Stimulated activated memory B cell treated with anti-CD40 and anti-IgM and Interleukin-4, amounts not matched to agents 10 μg/mL and 1 μg/mL and 100 μg/mL, for 72 hours (primary cell): Measurements from ENCODE around the gene ZNHIT3.

ENCODE experiments used
- ATAC-seq: fragments of 150-1000 bp; cut with Tn5 transposase; 2 replicates; pipeline ENCODE4 v1.10.0; 2021
- H3K27ac Mint-ChIP-seq: one replicate; pipeline ENCODE4 v1.8.0; 2022; ENCODE audit warnings: mild to moderate bottlenecking, mixed read lengths
- H3K27me3 Mint-ChIP-seq: one replicate; pipeline ENCODE4 v1.8.0; 2022; ENCODE audit warnings: mixed read lengths
- H3K36me3 Mint-ChIP-seq: one replicate; pipeline ENCODE4 v1.8.0; 2022; ENCODE audit warnings: mixed read lengths
- H3K4me1 Mint-ChIP-seq: one replicate; pipeline ENCODE4 v1.8.0; 2022; ENCODE audit warnings: mixed read lengths
- H3K4me3 Mint-ChIP-seq: one replicate; pipeline ENCODE4 v1.8.0; 2022; ENCODE audit warnings: mild to moderate bottlenecking, moderate library complexity, mixed read lengths
- H3K9me3 Mint-ChIP-seq: one replicate; pipeline ENCODE4 v1.8.0; 2022; ENCODE audit warnings: mixed read lengths

Gene ZNHIT3

GRCh38 chr17:36523113-36523512 lies 36.6 kb downstream of the ZNHIT3 start:
- Mint-ChIP-seq H3K4me3 (no peak overlapping the region), H3K36me3 (peaks cover 66% of the 10 kb centered on the region), H3K4me1 (peaks cover 23% of the 10 kb centered on the region)

GRCh38 chr17:36524428-36524876 lies 38.0 kb downstream of the ZNHIT3 start:
- no peak for ATAC-seq
- H3K27me3 Mint-ChIP-seq = no peaks in the 10 kb centered on the region
- H3K4me3 Mint-ChIP-seq = no peak overlapping the region
- peaks cover 13% of the 10 kb centered on the region for H3K4me1 Mint-ChIP-seq
- H3K9me3 Mint-ChIP-seq = no peaks in the 10 kb centered on the region
- H3K27ac Mint-ChIP-seq = no peak overlapping the region
- peaks cover 69% of the 10 kb centered on the region for H3K36me3 Mint-ChIP-seq

More at GRCh38 chr17:36523113-36523512, 36.6 kb downstream of the ZNHIT3 start:
- H3K27me3 Mint-ChIP-seq = no peaks in the 10 kb centered on the region
- no peak for ATAC-seq
- no peaks in the 10 kb centered on the region for H3K9me3 Mint-ChIP-seq
- no peak overlapping the region for H3K27ac Mint-ChIP-seq

- no peak for ATAC-seq
- Mint-ChIP-seq H3K4me1 (peaks cover 6% of the 10 kb centered on the region), H3K36me3 (peaks cover 64% of the 10 kb centered on the region), H3K4me3 (no peak overlapping the region), H3K9me3 (no peaks in the 10 kb centered on the region), H3K27me3 (no peaks in the 10 kb centered on the region), H3K27ac (no peak overlapping the region)
Measured at GRCh38 chr17:36525113-36525512, 38.6 kb downstream of the ZNHIT3 start.

DNA sequence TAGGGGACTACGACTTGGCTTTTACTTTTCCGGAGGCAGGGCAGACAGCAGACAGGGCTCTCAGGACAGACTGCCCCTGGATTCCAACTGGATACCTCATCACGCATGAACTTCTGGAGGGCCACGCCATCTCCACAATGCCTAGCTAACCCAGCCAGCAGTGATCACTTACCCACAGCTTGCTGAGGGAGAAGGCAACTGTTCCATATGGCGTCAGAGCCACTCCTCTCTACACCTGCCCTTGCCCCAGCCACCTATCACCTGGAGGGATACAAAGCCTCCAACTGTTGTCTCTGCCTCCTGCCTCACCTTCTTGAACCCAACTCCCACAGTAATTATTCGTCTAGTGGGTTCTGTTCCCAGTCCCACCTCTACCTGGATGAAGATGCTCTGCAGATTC lies 39.4 kb downstream of the ZNHIT3 start:
- Mint-ChIP-seq H3K4me1 (peaks cover 5% of the 10 kb centered on the region), H3K9me3 (no peaks in the 10 kb centered on the region), H3K4me3 (no peak overlapping the region), H3K27ac (no peak overlapping the region), H3K36me3 (peaks cover 56% of the 10 kb centered on the region), H3K27me3 (no peaks in the 10 kb centered on the region)
- no peak for ATAC-seq

- Mint-ChIP-seq H3K36me3 (peaks cover 58% of the 10 kb centered on the region), H3K9me3 (no peaks in the 10 kb centered on the region), H3K4me1 (peaks cover 5% of the 10 kb centered on the region), H3K4me3 (no peak overlapping the region), H3K27me3 (no peaks in the 10 kb centered on the region), H3K27ac (no peak overlapping the region)
- ATAC-seq = no peak
Measured at GRCh38 chr17:36527621-36528250, 41.3 kb downstream of the ZNHIT3 start.

DNA sequence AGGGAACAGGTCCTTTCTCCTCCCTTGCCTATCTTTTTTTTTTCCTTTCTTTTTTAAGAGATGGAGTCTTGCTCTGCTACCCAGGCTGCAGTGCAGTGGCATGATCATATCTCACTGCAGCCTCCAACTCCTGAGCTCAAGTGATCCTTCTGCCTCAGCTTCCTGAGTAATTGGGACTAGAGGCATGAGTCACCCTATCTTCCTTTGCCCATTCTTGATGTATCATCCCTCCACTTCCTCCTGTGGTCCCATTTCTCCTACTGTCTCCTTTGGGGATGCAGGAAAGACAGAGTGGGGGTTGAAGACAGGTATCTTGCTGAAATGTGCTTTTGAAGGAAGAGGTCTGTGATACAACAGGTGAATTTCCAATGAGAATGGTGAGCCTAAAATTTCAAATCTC lies 42.6 kb downstream of the ZNHIT3 start:
- H3K4me1 Mint-ChIP-seq = peaks cover 10% of the 10 kb centered on the region
- no peak for ATAC-seq
- H3K4me3 Mint-ChIP-seq = no peak overlapping the region
- no peak overlapping the region for H3K27ac Mint-ChIP-seq
- no peaks in the 10 kb centered on the region for H3K27me3 Mint-ChIP-seq
- peaks cover 61% of the 10 kb centered on the region for H3K36me3 Mint-ChIP-seq
- no peaks in the 10 kb centered on the region for H3K9me3 Mint-ChIP-seq

DNA sequence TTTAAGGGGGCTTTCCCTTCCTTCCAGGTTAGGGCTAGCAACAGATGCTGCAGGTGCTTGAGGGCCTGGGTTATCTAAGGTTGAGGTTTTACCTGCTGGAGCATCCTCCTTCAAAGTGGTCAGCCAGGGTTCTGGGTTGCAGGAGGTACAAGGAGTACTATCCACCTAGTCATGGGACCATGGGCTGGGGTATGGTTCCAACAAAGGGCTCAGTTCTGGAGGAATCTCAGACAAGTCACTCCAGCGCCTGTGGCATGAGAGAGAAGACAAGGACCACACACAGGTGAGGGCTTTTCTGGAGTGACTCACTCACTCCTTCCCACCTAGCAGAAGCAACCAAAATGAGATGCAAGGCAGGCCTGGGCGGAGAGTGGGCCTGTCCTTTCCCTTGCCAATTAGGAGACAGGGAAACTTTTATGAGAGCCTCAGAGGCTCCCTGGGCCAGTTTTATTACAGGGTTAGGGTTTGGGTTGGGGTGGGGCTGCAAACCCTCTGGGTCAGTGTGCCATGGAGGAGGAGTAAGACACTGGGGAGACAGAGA lies 46.0 kb downstream of the ZNHIT3 start:
- no peaks in the 10 kb centered on the region for H3K9me3 Mint-ChIP-seq
- peaks cover 17% of the 10 kb centered on the region for H3K4me1 Mint-ChIP-seq
- no peak overlapping the region for H3K27ac Mint-ChIP-seq
- H3K27me3 Mint-ChIP-seq = no peaks in the 10 kb centered on the region
- no peak for ATAC-seq
- H3K4me3 Mint-ChIP-seq = no peak overlapping the region
- peaks cover 44% of the 10 kb centered on the region for H3K36me3 Mint-ChIP-seq

GRCh38 chr17:36533935-36534839 lies 47.7 kb downstream of the ZNHIT3 start:
- peaks cover 32% of the 10 kb centered on the region for H3K36me3 Mint-ChIP-seq
- no peaks in the 10 kb centered on the region for H3K9me3 Mint-ChIP-seq
- no peaks in the 10 kb centered on the region for H3K27me3 Mint-ChIP-seq
- ATAC-seq = peak; percentile 61
- peak overlapping the region; percentile 91 for H3K27ac Mint-ChIP-seq
- H3K4me3 Mint-ChIP-seq = peak overlapping the region; percentile 92
- H3K4me1 Mint-ChIP-seq = peaks cover 17% of the 10 kb centered on the region

DNA sequence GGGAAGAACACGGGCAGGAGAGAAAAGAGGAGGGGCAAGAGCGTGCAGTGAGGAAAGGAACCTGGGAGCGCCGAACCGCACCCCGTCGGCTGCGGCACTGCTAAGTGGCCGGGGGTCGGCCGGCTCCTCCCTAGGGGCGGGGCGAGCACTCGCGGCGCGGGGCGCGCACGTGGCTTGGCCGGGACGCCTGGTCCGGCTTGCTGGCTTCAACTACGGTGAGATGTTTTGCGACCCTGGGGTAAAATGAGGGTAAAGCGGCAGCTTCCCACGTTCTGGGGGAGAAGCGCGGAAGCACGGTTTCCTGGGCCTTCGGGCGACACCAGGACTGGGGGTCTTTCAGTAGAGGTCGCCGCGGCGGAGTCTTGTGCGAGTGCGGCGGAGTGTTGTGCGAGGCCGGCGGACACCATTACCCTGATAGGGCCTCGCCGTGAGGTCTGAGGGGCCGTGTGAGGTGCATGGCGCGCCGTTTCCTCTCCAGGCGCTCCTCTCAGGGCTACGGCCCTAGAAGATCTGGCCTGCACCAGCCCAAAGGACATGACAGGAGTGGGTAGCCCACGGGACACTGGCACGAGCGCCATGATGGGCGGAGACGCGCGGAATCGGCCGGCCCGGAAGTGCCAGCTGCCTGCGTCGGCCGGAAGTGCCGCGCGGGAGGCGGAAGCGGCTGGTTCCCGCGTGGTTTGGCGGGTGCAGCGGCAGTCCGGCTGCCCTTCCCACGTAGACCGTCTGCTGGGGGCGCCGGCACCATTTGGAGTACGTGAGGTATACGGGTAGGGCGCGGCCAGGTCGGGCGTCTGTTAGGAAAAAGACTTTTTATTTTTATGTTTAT lies 48.6 kb downstream of the ZNHIT3 start, which contains the start of the genes MYO19 and PIGW:
TSS of gene MYO19 (minus strand) at position 29 of the 829 bp plus-strand sequence. CDS start 2,330 bp downstream, outside the sequence.
TSS of gene PIGW (plus strand) at position 148 of the 829 bp plus-strand sequence. CDS start 2,115 bp downstream, outside the sequence.
- Mint-ChIP-seq H3K27me3 (no peaks in the 10 kb centered on the region), H3K27ac (peak within 1 kb of the TSS; percentile 91), H3K4me3 (peak within 1 kb of the TSS; percentile 92), H3K36me3 (peaks cover 33% of the 10 kb centered on the region), H3K9me3 (no peaks in the 10 kb centered on the region), H3K4me1 (peaks cover 22% of the 10 kb centered on the region)
- peak; percentile 94 for ATAC-seq

DNA sequence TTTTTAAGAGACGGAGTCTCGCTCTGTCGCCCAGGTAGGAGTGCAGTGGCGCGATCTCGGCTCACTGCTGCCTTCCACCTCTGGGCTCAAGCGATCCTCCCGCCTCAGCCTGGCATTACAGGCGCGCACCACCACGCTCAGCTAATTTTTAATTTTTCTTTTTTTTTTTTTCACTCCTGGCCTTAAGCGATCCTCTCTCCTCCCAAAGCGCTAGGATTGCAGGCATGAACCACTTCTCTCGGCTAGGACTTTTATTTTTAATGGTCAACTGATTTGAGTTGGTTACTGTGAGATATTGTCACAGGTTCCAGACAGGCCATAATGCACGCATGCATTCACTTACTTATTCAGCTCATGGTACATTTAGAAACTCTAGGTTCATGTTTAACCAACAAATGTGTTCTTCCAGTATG lies 49.2 kb downstream of the ZNHIT3 start:
- ATAC-seq = no peak
- Mint-ChIP-seq H3K4me3 (peak overlapping the region; percentile 92), H3K27ac (peak overlapping the region; percentile 91), H3K36me3 (peaks cover 34% of the 10 kb centered on the region), H3K27me3 (no peaks in the 10 kb centered on the region), H3K4me1 (peaks cover 22% of the 10 kb centered on the region), H3K9me3 (no peaks in the 10 kb centered on the region)

GRCh38 chr17:36540696-36541095 lies 54.2 kb downstream of the ZNHIT3 start:
- Mint-ChIP-seq H3K4me1 (peaks cover 29% of the 10 kb centered on the region), H3K27ac (no peak overlapping the region), H3K4me3 (no peak overlapping the region), H3K27me3 (no peaks in the 10 kb centered on the region), H3K9me3 (no peaks in the 10 kb centered on the region), H3K36me3 (peaks cover 20% of the 10 kb centered on the region)
- ATAC-seq = no peak

DNA sequence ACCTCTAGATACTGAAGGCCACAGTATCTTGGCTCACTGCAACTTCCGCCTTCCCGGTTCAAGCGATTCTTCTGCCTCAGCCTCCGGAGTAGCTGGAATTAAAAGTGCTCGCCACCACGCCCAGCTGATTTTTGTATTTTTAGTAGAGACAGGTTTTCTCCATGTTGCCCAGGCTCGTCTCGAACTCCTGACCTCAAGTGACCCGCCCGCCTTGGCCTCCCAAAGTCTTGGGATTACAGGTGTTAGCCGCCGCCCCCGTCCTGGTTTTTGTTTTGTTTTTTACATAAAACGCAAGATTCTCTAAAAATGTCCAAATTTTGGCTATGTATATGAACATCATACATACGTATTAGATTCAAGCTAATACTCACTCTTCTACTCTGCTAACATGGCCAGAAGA lies 56.3 kb downstream of the ZNHIT3 start:
- Mint-ChIP-seq H3K27me3 (no peaks in the 10 kb centered on the region), H3K36me3 (peaks cover 6% of the 10 kb centered on the region), H3K4me3 (no peak overlapping the region), H3K9me3 (no peaks in the 10 kb centered on the region), H3K27ac (no peak overlapping the region), H3K4me1 (peaks cover 24% of the 10 kb centered on the region)
- no peak for ATAC-seq

DNA sequence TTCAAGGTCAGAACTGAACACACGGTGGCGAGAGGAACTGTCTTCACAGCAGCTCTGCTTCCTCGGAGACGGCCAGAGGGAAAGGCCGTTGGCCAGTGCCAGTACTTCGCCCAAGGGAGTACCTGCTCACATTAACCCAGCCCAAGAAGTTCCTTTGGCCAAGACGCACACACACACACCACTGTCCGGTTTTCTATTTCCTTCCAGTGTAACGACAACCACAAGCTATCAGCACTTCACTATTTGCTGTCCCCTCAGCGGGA lies 57.5 kb downstream of the ZNHIT3 start:
- Mint-ChIP-seq H3K9me3 (no peaks in the 10 kb centered on the region), H3K4me3 (peak overlapping the region; percentile 88), H3K27ac (peak overlapping the region; percentile 98), H3K27me3 (no peaks in the 10 kb centered on the region), H3K36me3 (peaks cover 6% of the 10 kb centered on the region), H3K4me1 (peaks cover 31% of the 10 kb centered on the region)
- ATAC-seq = no peak

DNA sequence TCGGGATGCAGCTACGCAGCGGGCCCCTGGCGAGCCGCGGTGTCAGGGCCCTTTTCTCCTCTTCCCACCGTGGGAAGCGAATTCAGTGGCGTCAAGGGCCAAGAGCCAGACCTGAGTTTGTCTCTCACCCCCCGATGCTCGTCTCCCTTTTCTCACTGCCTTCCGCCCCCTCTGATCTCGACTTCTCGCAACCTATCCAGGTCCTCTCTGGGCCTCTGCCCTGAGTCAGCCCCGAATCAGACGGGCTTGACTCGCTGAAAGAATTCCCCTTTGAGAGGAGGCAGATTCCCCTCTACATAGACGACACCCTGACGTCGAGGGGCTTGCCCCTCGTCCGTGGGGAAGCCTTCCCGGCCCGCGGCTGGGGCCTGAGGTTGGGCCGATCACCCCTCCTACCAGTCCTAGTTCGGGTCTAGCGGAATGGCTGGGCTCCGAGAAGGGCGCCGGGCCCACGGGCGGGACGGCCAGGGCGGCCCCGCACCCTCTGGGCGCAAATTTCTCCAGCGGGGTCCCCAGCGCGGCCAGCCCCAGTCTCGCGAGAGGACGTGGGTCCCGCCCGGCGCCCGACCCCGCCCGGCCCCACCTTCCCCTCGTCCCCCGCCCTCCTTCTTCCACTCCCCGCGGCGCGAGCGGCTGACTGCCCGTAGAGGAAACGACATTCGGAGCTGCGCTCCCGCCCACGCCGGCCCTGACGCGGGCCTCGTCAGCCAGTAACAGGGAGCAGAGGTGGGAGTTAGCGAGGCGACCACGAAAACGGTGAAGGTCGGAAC lies 58.0 kb downstream of the ZNHIT3 start, which contains the start of gene GGNBP2:
TSS of gene GGNBP2 (plus strand) at position 613 of the 770 bp plus-strand sequence. CDS start 806 bp downstream, outside the sequence.
- peak; percentile 85 for ATAC-seq
- H3K27ac Mint-ChIP-seq = peak within 1 kb of the TSS; percentile 98
- peaks cover 6% of the 10 kb centered on the region for H3K36me3 Mint-ChIP-seq
- H3K27me3 Mint-ChIP-seq = no peaks in the 10 kb centered on the region
- no peaks in the 10 kb centered on the region for H3K9me3 Mint-ChIP-seq
- peak within 1 kb of the TSS; percentile 88 for H3K4me3 Mint-ChIP-seq
- peaks cover 35% of the 10 kb centered on the region for H3K4me1 Mint-ChIP-seq
